SKM-1 treated with dmso at 0.1 percent for 144 hours (cell line): ENCODE data around the gene PARVG.

Experiments
- DNase-seq: peaks from one replicate; lab custom pipeline; 2025; ENCODE audit not compliant: unreplicated experiment; lab: John Stamatoyannopoulos, UW

PARVG gene, protein sequence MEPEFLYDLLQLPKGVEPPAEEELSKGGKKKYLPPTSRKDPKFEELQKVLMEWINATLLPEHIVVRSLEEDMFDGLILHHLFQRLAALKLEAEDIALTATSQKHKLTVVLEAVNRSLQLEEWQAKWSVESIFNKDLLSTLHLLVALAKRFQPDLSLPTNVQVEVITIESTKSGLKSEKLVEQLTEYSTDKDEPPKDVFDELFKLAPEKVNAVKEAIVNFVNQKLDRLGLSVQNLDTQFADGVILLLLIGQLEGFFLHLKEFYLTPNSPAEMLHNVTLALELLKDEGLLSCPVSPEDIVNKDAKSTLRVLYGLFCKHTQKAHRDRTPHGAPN

DNA sequence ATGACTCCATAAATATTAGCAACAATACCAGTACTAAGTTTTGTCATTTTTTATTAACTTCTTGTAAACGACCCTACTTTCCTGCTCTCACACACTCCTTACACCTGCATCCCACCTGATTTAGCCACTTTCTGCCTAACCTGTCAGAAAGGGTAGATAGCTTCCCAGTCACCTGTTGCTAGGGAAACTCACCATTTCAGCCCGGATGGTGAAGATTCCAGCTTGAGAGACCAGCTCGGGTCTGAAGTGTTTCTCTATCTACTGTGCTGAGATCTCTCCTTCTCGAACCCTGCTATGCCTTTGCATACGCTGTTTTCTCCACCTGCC, at the start of gene PARVG:
PARVG (plus strand) TSS at position 220 of the 327 bp plus-strand sequence. CDS start 2,405 bp downstream, outside the sequence.
- DNase-seq, result peak; percentile 28

DNA sequence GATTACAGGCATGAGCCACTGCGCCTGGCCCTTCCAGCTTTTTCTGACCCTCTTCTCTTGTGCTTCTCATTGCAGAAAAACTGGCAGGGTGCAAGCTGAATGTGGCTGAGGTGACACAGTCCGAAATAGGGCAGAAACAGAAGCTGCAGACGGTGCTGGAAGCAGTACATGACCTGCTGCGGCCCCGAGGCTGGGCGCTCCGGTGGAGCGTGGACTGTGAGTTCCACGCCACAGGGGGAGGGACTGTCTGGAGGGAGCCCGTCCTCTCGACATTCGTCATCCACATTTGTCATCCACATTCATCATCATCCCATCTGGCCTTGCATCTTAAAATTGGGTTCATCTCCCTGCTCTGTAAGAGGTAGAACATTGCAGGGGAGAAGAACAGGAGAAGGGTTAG, 49.3 kb upstream of the PARVG start:
- DNase-seq, result no peak

DNA sequence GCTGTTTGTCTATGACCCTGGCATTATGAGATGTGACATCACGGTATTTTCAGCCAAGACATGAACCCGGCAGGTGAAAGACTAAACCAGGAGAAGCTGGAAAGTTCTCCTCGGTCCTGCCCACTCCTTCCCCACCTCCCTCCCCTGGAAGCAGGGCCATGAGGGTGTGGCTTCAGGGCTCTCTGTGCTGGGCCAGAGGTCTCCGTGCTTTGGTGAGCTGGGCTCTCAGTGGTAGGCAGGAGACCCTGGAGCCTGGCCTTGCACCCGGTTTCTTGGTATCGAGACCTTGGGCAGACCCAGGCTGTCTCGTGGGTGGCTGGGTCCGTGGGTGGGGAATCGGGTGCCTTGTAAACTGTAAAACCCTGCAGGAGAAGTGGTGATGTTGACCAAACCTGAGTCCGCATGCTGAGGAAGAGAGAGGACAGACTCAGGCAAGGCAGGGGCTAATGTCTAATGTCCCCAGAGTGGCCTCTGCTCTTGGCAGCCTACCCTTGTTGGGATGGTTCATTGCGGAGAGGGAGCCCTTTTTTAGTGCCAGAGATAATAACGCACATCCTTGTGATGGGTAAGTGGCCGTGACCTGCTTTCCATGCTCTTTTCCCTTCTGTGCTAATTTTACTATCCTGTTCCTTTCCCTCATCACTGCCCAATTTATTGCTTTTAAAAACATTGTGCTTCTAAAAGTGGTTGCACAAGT, 48.6 kb upstream of the PARVG start:
- DNase-seq, result no peak

DNA sequence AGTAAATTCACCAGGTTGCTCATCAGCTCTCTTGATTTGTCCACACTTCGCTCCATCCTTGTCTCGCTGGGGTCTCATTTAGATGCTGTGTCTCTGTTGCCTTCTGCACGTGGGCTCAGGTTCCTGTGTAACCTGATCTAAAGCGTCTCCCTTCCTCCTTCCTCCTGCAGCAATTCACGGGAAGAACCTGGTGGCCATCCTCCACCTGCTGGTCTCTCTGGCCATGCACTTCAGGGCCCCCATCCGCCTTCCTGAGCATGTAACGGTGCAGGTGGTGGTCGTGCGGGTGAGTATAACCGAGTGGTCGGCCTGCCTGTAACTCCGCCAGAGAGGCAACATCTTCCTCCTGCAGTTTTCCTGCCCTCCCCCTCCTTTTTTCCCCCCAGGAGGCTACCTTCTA, 48.0 kb upstream of the PARVG start:
- DNase-seq, result no peak

DNA sequence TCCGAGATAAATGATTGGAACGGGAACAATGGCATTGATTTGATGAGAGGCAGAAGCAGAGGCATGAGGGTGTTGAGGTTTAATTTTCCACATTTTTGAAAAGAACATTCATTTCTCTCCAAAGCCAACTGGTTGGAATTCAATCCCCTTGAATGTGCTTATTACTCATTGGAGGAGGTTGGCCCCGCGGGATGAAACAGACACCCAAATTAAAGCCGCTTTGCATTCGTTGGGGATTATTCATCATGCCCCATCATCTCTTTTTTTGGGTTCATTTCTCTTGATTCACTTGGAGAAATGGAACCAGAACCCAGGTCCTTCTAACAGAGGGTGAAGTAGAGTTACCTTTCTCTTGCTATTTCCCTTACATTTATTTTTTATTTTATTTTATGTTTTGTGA, 47.6 kb upstream of the PARVG start:
- no peak for DNase-seq

DNA sequence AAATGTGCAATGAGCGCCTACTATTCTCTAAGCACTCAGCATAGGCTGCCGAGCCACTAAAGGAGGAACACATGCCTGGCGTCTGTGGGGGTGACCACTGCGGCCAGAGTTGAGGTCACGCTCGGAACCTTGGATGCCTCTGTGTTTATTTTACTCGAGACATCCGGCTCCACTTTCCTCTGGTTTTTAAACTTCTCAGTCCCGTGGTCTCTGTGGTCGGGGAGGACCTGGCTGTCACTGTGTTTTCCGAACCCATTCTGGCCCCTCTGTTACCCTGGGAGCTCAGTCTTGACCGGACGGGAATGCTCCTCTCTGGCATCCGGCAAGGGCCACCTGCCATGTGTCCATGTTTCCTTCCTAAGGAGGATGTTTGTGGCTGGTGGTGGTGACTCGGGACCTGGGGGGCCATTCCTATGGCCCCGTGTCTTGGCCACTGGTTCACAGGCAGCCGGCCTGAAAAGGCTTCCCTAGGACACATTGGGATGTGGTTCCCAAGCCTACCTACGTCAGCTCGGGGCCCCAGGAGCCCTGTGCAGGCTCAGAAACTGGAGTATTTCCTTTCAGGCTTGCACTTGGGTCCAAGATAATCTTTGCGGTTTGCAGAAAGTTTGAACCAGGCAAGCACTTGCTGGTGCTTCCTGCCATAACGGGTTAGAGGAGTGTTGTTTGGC, 46.7 kb upstream of the PARVG start:
- no peak for DNase-seq

DNA sequence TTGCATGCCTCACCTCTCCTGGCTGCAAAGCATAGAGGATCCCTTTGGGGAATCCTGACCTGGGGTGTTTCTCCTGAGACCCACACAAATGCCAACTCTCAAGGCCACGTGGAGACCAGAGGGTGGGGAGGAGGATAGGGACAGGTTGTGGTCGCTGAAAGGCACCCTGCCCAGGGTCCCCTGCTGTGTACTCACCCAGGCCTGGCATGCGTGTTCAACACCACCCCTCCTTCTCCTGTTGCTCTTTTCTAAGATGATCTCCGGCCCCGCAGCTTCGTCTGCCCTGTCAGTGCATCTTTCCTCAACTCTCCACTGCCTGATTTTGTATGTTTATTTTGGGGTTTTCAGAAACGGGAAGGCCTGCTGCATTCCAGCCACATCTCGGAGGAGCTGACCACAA, 44.6 kb upstream of the PARVG start:
- no peak for DNase-seq

DNA sequence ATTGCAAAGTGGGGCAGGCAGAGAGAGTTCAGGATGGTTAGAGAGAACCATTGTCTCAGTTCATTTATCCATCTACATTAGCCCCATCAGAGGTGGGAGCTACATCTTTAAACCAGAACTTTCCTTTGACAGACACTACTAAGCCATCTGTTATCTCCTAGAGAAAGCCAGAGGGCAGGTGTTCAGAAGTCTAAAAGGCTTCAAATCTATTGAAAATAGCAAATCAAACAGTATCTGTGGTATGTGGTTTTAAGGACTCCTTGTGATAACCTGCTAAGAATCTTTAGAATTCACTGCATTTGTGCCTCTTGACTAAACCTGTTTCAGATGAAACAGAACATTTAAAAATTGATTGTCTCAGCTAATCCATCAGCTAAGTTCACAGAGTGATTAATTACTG, 43.9 kb upstream of the PARVG start:
- DNase-seq, result no peak

DNA sequence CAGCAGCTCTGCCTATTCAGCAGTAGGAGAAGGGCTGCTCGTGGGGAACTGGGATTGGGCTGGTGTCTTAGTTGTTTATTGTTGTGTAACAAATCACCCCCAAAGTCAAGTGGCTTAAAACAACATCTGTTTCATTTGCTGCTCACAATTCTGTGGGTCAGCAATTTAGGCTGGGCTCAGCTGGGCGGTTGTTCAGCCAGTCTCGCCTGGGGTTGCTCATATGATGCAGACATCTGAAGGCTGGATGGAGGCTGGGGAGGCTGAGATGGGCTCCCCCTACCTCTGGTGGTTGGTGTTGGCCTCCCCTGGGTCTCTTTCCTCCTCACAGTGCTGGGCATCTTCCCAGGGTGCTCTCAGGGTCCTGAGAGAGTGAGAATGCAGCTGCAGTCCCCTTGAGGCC, 43.3 kb upstream of the PARVG start:
- no peak for DNase-seq

DNA sequence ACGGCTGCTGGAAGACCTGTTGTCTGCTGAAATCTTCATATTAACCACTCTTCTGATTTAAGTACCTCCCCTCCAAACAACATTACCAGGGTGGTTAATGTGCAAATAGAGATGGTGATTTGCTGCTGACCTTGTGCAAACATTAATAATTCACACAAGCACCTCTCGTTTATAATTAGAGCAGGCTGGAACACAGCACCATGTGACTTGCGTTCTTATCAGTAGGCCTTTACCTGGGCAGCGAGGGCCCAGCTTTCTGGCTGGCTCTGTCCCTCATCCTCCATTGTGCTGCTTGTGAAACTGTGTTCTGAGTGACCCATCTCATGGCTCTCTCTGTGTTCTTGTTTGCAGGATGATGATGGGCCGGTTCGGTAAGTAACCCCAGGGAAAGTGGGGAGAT, 41.0 kb upstream of the PARVG start:
- no peak for DNase-seq

DNA sequence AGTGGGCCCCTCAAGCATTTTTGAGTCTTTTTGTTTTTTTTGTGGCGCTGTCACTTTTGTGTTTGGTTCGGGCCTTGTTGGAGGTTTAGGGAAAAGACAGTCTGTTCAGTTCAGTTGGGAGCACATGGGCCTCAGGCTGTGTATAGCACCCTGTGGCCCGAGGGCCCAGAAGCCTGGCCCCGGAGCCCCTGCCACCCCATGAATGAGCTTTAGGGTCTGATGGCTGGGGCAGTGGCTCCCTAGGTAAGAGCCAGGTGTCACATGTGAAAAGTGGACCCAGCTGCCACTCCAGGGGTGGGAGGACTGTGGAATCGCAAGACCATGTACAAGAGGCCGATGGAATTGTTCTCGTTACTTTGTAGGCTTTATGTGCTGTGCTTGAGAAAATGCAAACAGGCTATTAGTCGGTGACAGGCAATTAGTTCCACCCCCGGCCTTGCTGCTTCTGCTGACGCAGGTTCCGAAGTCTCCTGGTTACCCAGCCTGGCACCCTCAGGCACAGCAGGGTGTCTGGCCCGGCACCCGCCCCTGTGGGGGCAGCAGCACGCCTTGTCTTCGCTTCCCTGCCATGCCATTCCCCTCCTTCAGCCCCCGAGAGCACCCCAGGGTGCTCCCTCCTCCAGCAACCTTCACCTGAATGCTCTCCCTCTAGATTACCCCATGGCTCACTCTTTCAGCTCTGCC, 38.2 kb upstream of the PARVG start:
- no peak for DNase-seq

DNA sequence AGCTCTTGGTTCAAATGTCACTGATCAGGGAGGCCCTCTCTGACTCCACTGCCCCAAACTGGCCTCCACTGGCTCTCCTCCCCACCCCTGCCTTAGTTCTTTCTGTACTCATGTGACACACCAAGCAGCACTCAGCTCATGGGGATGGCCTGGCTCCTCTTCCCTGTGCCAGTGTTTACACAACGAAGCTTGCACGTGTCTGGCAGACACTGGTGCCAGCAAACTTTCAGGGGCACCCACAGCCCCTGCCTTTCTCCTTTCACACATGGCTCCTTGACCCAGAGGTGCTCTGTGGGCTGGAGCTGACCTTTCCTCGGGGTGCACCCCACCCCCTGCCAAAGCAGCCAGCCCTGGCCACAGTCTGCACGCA, 37.6 kb upstream of the PARVG start:
- DNase-seq, result no peak

DNA sequence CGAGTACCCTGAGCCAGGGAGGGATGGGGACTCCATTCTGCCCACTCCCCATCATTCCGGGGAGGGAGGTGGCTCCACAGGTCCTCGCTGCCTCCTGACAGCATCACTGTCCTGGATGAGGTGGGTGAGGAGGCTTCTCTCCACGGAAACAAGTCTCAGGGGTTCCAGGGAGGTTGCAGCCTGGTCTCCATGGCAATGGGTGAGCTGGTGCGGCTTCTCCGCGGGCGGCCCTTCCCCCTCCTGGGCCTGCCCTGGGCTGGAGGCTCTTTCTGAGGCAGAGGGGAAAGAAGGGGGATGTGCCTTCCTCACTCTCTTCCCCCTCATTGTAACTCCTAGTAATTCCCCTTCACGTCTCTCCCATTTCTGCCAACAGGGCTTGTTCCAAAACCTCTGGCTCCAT, 37.1 kb upstream of the PARVG start:
- DNase-seq, result no peak

DNA sequence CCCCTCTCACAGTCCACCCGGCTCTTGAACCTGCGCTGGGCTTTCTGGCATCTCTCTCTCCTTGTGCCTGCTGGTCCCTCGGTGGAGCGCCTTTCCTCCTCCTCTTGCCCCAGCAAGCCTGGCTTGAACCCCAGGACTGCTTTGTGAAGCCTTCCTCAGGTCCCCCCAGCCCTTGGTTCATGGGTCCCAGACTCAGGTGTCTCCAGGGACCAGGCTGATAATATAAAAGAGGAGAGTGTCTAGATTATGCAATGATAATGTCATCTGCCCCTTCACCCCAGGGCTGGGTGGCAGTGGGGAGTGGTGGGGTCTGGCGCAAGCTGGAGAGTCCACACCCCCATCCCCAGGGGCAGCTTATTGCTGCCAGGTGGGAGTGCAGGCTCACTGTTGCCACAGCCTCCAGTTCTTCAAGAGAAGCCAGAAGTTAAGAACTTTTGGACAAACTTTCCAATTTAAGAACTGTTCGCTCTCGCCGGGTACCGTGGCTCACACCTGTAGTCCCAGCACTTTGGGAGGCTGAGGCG, 36.6 kb upstream of the PARVG start:
- DNase-seq, result no peak

DNA sequence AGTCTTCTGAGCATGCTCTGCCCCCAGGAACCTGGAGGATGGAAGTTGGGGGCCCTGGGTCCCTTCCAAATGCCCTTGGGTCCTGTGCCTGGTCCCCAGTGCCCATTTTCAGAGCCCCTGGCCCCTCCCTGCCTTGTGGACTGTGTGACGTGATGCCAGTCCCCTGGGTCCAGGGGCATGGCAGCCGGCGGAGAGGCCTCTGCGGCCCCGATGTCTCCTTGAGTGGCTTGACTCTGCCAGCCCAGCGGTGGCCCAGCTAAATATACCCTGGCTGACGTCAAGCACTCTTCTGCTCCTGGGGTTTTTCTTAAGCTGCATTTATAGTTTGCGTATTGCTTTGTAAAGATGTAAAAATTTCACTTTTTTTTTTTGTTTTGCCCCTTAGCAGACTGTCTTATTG, 35.2 kb upstream of the PARVG start:
- DNase-seq, result no peak

DNA sequence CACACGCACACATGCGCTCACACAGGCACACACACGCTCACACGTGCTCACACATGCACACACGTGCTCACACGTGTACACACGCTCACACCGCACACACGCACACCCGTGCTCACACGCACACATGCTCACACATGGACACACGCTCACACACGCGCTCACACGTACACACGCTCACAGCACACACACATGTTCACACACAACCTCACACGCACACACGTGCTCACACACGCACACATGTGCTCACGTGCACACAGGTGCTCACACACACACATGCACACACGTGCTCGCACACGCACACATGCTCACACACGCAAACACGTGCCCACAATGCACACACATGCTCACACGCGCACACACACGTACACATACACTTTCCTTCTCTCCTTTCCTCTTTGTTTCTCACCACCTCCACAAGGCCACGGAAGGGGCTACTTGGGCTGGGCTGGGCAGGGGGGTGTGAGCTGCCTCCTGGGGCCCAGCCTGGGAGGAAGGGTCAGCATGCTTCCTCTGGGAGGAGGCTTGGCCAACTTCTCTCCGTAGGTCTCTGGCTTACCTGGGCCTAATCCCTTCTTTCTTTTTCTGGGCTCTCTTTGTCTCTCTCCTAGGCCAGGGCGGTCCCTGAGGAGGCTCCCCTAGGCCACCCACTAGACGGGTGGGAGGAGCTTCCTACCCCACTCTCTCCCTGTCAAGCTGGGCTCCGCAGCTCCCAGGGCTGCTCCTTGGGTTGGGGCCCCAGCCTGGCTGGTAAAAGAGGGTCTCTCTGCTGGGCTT, 34.5 kb upstream of the PARVG start:
- no peak for DNase-seq

DNA sequence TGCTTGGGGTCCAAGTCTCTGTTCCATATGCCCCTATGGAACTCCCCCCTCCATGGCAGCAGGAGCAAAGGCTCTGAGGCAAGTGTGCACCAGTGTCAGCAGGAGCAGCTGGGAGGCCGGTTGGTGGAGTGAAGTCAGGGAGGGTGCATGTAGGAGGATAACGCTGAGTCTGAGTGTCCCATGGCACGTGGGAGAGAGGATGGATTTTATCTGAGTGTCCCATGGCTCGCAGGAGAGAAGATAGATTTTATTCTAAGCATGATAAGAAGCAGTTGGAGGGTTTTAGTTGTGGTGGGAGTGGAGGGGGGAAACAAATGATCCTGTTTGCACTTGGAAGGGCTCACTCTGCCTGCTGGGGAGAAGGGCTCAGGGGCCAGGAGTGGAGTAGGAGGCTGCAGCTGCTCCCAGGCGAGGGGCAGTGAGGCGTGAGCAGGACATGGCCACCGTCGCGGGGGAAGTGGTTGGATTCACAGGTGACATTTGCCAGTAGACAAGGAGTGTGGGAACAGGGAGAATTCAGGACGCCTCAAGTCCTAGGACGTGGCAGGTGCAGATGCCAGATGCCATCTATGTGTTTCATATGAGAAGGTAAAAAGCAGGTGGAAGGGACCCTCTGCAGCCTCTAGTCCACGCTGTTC, 33.6 kb upstream of the PARVG start:
- DNase-seq, result no peak

DNA sequence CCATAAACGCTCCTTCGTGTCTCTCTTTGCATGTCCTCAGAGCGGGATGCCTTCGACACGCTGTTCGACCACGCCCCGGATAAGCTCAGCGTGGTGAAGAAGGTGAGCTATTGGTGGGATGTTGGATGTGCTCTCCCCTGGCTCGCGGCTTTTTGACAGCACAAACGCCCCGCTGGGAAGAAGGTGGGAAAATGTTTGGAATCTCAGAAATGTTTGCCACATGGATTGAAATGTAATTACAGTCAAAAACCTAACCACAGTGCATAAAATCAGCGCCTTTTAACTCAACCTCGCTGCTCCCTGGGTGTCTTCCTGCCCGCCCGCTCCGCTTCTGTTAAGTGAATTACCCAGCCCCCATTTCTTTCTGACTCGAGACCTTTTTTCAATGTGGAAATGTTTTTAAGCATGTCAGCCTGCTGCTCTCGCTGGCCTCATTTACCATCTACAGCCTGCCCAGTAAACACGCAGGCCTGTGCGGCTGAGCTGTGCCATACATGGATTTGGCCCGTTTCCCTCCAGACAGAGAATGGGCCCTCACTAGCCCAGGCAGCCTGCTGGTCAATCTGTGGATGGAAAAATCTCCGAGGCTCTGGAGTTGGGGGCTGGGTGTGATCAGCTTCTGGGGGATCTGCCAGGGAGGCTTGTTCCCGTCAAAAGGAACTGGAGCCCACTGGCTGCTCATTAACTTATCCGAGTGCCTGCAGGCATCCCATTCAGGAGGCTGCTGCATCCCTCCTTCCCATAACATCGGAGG, 32.7 kb upstream of the PARVG start:
- no peak for DNase-seq

DNA sequence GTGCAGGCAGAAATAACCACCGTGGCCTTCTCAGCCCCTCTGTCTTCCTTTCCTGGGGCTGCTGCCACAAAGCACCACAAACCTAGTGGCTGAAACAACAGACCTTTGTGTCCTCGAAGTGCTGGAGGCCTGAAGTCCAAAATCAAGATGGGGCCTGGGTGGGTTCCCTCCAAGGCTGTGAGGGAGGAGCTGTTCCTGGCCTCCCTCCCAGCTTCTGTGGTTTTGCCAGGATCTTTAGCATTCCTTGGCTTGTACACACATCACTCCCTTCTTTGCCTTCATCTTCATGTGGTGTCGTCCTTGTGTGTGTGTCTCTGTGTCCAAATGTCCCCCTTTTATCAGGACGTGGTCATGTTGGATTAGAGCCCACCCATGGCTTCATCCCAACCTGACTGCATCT, 29.0 kb upstream of the PARVG start:
- DNase-seq, result no peak

DNA sequence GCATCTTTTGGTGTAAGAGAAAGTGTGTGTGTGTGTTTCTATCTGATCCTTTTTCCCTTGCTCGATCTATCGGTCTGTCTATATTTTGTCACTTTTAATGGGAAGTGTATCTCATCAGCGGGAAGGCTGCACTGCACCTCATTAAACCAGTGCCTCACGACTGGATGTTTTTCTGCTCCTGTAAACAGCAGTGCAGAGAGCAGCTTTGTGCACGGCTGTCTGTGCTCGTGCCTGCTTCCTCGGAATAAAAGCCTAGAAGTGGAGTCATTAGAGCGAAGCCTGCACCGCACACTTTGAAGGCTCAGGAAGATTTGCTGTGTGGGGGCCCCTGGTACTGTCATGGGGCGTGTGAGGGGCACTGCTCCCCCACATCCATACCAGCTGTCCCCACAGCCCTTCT, 27.0 kb upstream of the PARVG start:
- DNase-seq, result no peak
